Stimulated activated CD4-positive, alpha-beta T cell treated with anti-CD3 and anti-CD28 coated beads, TNF-alpha, amount 100 ng/mL, for 4 hours (primary cell): ENCODE data around the gene MC4R.

ENCODE experiments used
- DNase-seq, 3 experiments: peaks; one replicate each; pipeline ENCODE4 v3.0.0-alpha.2; 2020; ENCODE audit warnings: low read depth in 3 of 3

The MC4R gene

GRCh38 chr18:60327880-60328279 is 44.7 kb downstream of the MC4R start:
- no peak for DNase-seq

GRCh38 chr18:60322591-60322990 is 50.0 kb downstream of the MC4R start:
- DNase-seq: no peak
